Measurements from ENCODE around the gene MID1.

Gene MID1

GRCh38 chrX:10631416-10632145 lies 11.2 kb upstream of the MID1 start:
- no peak overlapping the region for H3K27ac ChIP-seq
- TF ChIP-seq CTCF (IDR thresholded peaks at IDR 0.05) (no peak), ZFX (IDR thresholded peaks at IDR 0.05; ENCODE audit: borderline replicate concordance) (no peak)

- no peak for TF ChIP-seq ZFX (IDR thresholded peaks at IDR 0.05; ENCODE audit: borderline replicate concordance)
- H3K27ac ChIP-seq = no peak overlapping the region
These were observed 9.9 kb upstream of the MID1 start for GRCh38 chrX:10630320-10630719.

- TF ChIP-seq ZFX (IDR thresholded peaks at IDR 0.05; ENCODE audit: borderline replicate concordance) (no peak), CTCF (IDR thresholded peaks at IDR 0.05) (no peak)
- H3K27ac ChIP-seq = no peak overlapping the region
These were observed 9.5 kb upstream of the MID1 start for GRCh38 chrX:10629905-10630304.

GRCh38 chrX:10628906-10629305 lies 8.5 kb upstream of the MID1 start:
- no peak overlapping the region for H3K27ac ChIP-seq
- TF ChIP-seq ZFX (IDR thresholded peaks at IDR 0.05; ENCODE audit: borderline replicate concordance) (no peak), CTCF (IDR thresholded peaks at IDR 0.05) (no peak)

GRCh38 chrX:10622197-10622596 lies 1.8 kb upstream of the MID1 start:
- no peak overlapping the region for H3K27ac ChIP-seq
- TF ChIP-seq ZFX (IDR thresholded peaks at IDR 0.05; ENCODE audit: borderline replicate concordance) (no peak), CTCF (IDR thresholded peaks at IDR 0.05) (no peak)

GRCh38 chrX:10619425-10620046 lies 849 bp downstream of the MID1 start:
- no peak overlapping the region for H3K27ac ChIP-seq
- TF ChIP-seq CTCF (IDR thresholded peaks at IDR 0.05) = no peak
- TF ChIP-seq ZFX (IDR thresholded peaks at IDR 0.05; ENCODE audit: borderline replicate concordance) = no peak

- TF ChIP-seq ZFX (IDR thresholded peaks at IDR 0.05; ENCODE audit: borderline replicate concordance) (no peak), CTCF (IDR thresholded peaks at IDR 0.05) (no peak)
- no peak overlapping the region for H3K27ac ChIP-seq
These were observed 1.4 kb downstream of the MID1 start for GRCh38 chrX:10618961-10619360.
